Gastroesophageal sphincter (tissue), 3 donors: ENCODE measurements around the gene TEKT2.

Experiments used
- EP300 ChIP-seq: sonication (generic); formaldehyde crosslinking; IDR thresholded peaks from one replicate; pipeline ENCODE4 v1.6.1; 2017; ENCODE audit warnings: antibody characterized with exemption, mild to moderate bottlenecking
- TF ChIP-seq, protein P1 (sequence below), 4 experiments: fragments of 200-600 bp in 2 of 4; fragments of 450-650 bp in 2 of 4; sonication (generic) in 1 of 4; IDR thresholded peaks; one replicate each; pipeline ENCODE4 v1.5.1; 2017 to 2019; ENCODE audit warnings: antibody characterized with exemption in 4 of 4, mild to moderate bottlenecking in 2 of 4, moderate library complexity in 2 of 4

DNA sequence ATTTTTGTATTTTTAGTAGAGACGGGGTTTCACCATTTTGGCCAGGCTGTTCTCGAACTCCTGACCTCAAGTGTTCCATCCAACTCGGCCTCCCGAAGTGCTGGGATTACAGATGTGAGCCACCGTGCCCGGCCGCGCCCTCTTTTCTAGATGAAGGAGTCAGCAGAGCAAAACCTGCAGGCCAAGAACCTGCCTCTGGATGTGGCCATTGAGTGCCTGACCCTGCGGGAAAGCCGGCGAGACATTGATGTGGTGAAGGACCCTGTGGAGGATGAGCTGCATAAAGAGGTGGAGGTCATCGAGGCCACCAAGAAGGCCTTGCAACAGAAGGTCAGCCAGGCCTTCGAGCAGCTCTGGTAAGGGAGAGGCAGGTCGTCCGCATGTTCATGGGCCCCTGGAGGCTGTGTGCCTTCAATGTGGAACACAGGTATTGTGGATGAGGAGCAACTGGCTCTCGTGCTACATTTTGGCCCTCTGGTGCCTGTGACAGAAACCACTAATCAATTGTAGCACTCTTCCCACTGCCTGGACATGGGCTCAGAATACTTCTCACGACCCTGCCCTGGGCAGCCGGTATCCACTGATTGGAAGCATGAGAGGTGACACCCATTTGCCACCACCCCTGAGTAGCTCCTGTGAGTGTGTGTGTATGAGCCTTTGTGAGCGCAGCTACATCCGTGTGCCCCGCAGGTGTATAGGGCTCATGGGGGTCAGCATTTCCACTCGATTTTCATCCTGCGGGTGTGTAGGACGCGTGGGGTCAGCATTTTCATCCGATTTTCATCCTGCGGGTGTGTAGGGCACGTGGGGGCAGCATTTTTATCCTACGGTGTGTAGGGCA lies 2.0 kb downstream of the TEKT2 start:
- no peak for TF ChIP-seq EP300
- TF ChIP-seq, protein P1, sequence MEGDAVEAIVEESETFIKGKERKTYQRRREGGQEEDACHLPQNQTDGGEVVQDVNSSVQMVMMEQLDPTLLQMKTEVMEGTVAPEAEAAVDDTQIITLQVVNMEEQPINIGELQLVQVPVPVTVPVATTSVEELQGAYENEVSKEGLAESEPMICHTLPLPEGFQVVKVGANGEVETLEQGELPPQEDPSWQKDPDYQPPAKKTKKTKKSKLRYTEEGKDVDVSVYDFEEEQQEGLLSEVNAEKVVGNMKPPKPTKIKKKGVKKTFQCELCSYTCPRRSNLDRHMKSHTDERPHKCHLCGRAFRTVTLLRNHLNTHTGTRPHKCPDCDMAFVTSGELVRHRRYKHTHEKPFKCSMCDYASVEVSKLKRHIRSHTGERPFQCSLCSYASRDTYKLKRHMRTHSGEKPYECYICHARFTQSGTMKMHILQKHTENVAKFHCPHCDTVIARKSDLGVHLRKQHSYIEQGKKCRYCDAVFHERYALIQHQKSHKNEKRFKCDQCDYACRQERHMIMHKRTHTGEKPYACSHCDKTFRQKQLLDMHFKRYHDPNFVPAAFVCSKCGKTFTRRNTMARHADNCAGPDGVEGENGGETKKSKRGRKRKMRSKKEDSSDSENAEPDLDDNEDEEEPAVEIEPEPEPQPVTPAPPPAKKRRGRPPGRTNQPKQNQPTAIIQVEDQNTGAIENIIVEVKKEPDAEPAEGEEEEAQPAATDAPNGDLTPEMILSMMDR (IDR thresholded peaks at IDR 0.05), result no peak
